Measurements from ENCODE around the gene AHCTF1.
"Not testable (repeated sequence)": the region's sequence is repeated elsewhere in the genome, so short reads cannot be mapped to it uniquely, and the experiment has no call there.

Gene AHCTF1

DNA sequence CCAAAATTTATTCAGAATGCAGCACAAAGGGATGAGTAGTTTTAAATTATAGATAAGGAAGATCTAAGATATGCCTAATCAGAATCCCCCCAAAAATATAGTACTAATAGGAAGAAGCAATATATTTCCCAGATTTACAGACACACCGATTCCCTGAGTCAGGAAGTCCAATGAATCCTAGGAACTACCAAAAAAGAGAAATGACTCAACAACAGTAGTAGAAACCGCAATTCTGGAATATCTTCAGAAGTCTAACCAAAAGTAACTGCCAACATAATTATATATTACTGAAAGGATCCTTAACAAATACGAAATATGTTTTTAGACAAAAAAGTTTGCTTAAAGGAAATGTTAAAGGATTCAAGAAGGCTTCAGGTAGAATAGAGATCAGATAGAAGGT is 10.3 kb downstream of the AHCTF1 start:
- DNase-seq: no peak

DNA sequence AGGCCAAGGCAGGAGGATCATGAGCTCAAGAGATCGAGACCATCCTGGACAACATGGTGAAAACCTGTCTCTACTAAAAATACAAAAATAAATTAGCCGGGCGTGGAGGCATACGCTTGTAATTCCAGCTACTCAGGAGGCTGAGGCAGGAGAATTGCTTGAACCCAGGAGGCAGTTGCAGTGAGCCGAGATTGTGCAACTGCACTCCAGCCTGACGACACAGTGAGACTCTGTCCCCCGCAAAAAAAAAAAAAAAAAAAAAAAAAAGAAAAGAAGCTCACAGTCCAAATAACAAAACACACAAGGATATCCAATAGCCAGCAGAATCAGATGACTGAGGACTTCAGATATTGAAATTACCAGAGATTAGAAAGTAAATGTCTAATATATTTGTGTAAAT is 11.8 kb downstream of the AHCTF1 start:
- DNase-seq: no peak

DNA sequence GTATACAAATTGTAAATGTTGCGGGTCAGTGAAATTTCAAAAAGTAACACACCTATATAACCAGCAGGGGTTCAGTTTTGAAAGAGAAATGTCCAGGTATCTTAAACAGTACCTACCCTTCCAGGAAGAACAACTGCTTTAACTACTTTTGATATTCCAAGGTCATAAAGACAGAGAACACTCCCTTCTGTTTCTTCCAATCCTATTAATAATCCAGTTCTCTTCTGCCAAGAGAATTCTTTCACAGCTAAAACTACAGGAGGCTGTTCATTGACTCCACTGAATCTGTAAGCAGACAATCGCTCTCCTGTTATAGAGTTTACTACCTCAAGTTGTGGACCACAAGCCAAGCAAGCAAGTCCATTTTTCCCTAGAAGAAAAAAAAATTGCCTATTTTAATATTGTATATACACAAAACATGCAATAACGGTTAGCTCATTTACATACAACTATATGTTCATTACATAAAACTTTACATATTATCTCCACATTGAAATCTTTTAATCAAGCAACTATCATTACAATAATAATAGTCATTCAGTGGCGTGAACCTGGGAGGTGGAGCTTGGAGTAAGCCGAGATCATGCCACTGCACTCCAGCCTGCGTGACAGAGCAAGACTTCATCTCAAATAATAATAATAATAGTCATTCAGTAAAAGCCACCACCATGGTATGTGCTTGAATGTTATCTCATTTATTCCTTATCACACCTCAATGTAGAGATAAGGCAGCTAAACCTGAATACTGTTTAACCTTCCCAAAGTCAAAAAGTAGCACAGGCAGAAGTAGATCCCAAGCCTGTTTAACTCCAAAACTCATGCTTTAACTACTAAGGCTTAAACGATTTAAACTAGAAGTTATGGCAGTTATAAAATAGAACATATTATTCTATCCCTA is 15.5 kb downstream of the AHCTF1 start:
- not testable (repeated sequence) for DNase-seq

DNA sequence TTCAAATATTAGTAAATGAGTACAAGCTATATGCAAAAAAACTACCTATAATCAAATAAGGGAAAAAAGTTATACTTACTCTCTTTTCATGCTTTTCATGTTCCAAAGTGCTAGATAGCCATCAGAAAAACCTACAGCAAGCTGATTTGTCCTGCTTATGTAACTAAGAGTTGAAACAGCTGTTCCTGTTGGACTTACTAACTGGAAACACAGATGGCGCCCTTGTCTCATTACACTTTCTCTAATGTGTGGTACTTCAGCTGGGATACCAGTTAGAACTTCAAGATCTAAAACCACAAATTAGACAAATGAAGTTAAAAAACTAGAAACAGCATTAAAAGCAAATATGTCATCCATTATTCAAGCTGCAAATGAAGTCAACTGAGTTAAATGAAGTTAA is 24.3 kb downstream of the AHCTF1 start:
- DNase-seq: peak; percentile 47

DNA sequence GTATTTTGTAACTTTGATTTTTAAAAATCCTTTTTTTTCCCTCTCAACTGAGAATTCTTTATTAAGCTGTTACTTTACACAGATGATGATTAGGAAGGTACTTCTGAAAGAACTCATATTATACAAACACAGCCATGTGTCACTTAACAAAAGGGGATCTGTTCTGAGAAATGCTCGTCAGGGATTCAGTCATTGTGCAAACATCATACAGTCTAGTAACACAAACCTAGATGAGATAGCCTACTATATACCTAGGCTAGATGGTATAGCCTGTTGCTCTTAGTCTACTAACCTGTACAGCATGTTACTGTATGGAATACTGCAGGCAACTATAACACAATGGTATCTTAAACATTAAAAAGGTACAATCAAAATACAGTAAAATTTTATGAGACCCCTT is 24.9 kb downstream of the AHCTF1 start:
- DNase-seq: no peak

DNA sequence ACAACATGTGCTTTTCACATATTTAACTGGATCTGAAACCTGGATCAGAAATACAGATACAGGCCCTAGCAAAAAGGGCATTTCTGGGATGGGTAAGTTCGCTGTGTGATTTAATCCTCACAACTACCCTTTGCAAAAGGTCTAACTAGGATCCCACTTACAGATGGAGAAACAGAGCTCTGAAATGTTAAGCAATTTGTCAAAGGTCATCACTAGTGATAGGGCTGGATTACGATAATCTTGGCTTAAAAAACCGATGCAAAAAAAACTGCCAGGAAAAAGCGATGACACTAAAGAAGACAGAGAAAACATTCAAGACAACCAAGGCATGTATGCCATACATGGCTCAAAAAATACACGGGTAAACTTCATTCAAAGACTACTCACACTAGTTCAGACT is 29.9 kb downstream of the AHCTF1 start:
- DNase-seq: no peak

DNA sequence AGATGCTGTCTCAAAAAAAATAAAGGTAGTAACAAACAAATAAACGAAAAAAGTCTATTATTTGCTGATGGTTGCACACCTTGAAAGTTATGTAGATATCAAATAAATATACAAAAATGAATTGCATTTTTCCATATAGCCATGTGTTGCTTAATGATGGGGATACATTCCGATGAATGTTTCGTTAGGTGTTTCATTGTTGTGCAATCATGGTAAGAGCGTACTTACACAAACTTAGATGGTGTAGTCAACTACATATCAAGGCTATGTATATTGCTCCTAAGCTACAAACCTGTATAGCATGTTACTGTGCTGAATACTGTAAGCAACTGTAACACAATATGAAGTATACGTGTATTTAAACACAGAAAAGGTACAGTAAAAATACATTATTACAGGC is 34.4 kb downstream of the AHCTF1 start:
- DNase-seq: no peak

DNA sequence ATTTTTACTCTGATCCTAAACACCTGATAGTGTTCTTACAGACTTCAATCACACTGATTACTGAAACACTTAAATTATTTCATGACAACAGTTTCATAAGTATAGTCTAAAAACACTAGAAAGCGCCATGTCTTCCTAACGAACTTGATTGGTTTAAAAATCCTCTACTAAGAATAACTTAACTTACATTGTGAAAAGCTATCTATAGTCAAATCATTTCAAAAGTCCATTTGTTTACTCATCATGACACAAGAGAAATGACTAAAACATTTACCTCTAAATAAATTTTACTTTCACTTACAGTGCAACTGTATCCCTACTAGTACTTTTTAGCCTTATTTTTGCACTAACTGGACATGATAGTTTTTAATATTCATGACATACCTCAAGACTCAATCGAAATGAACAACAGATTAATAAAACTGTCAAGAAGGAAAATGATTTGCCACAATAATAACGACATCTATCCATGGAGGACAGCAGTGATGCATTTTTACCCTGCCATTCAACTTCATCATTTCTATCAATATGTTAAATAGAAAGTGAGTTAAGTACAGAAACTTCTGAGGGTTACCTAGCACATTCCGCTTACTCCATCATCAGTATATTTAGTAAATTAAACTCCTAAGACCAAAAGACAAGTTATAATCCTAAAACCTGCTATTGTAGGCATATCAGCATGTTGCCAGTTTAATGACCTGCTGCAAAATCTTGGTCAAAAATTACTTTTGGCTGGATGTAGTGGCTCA is 38.4 kb downstream of the AHCTF1 start:
- DNase-seq: no peak

DNA sequence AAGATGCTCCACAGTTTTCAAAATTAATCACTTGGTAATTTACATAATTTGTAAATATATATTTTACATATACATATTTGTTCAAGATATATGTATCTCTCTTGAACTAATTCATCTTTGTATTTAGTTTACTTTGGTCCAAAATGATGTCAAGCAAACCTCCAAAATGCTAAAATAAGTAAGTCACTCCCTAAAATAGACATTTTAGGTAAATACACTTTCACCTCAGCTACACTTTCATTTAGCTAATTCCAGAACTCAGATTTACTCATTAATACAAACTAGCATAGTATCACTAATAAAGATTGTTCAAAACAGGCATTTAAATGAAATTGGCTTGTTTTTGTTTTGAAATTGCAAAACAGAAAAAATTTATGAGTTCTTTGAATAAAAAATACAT is 40.6 kb downstream of the AHCTF1 start:
- DNase-seq: no peak

DNA sequence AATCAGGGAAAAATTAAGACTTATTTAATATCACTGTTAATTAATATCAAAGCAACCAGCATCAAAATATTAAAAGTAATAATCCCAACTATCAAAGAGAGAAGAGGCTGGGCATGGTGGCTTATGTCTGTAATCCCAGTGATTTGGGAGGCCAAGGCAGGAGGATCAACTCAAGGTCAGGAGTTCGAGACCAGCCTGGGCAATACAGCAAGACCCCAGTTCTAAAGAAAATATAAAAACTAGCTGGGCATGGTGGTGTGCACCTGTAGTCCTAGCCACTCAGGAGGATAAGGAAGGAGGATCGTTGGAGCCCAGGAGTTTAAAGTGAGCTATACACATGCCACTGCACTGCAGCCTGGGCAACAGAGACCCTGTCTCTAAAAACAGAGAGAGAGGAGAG is 43.2 kb downstream of the AHCTF1 start:
- no peak for DNase-seq

DNA sequence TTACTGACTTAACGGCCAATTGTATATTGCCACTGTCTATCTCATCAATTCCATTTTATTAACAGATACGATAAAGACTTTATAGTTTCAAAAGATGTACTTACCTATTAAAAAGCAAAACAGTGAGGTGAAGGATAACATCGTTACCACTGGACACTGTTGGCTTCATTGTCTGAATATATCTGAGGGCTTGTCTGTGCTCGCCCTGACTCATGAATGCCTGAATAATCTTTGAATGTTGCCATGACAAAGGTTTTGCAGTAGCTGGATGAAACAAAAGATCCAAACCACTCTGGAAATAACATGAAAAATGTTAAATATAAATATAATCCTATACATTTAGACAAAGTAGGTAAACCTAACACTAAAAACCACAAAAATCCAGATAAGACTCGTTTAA is 46.4 kb downstream of the AHCTF1 start:
- DNase-seq: not testable (repeated sequence)

DNA sequence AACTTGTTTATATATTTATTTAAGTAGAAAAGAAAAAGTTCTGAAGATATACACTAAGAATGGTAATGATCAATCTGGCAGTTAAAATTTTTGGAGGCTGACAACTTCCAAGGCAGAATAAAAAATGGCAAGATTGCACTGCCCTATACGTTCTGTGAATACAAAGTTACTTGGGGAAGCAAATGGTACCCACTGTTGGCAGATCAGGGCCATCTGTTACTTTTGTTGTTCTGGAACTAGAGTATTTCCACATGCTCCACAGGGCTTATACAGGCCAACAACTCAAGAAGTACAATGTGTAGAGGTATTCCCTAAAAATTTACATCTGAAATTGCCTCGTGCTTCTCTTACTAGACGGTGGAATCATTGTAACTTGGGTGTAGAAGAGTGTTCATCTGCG is 53.2 kb downstream of the AHCTF1 start:
- no peak for DNase-seq

DNA sequence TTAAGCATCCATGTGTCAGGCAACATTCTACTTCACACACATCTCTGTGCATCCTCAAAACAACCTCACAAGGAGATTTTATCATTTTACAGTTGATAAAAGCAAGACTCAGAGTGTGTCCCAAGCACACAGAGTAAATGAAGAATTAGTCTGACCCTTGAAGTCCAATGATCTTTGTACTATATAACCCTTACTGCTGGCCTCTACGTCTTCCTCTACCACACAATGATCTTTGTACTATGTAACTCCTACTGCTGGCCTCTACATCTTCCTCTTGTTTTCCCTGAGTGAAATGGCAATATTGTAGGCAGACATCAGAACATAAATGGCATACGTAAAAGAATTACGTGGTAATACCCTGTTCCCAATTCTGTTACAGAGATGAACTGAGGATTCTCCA is 55.3 kb downstream of the AHCTF1 start:
- DNase-seq: no peak

DNA sequence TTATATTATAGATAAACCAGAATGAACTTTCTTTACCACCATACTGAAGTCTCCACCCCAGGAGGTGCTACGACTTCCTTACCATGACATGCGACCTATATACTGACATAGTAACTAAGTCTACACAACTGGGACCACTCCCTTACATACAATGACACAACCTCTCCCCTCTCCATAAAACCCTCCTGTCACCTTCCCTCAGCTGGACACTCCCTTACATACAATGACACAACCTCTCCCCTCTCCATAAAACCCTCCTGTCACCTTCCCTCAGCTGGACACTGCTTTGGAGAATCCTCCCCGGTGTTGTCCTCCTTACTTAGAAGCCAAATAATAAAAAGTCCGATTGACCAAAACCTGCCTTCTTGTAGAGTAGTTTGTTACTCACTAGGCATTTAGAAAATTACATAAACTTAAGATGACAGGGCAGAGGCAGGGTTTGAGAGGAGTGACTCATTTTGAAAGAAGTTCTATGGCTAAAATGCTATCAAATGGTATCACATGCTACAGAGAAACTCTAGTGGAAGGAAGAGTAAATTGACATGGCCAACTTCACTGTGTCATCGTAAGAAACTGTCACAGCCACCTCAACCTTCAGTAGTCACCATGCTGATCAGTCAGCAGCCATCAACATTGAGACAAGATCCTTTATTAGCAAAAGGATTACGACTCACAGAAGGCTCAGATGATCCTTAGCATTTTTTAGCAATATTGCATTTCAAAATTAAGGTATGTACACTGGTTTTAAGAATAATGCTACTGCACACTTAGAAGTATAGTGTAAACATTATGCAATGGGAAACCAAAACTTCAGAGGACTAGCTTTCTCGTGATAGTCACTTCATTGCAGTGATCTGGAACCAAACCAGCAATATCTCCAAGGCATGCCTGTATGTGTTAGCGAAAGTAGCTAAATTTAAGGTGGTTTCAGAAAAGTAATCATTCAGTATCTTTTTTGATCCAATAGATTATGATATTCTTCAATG is 56.4 kb downstream of the AHCTF1 start:
- DNase-seq: no peak

DNA sequence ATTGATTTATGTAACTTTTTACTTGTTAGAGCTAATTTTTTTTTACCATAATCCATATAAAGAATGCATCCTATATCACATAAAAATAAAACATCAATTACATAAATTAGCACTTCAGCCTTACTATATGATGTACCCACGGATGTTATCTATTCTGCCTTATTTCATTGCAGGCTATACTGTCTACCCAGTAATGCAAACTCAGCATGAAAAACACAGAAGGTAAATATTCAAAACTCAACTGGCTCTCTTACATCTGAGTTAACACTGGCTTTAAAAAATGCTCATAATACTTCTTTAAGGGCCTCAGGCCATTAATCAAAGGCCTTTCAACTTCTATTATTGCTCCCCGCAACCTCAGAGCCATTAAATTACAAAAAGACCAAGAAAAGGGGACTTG is 65.8 kb downstream of the AHCTF1 start:
- no peak for DNase-seq

DNA sequence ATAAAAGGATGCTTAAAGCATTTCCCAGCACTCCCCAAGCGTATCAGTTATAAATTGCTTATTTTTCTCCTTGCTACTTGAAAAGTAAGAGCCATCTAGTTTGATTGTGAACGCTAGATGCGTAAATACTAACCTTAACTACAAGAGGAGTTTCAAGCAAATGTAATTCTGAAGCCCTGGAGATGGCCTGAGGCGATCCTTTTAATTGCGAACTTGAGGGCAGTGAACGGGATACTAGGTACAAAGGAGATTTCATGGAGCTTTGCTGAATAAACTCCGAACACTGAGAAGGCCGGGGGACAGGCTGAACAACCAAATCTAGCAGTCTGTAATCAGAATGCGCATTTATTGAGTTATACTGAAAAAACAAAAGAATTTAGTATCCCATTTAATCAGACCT is 68.0 kb downstream of the AHCTF1 start:
- not testable (repeated sequence) for DNase-seq

DNA sequence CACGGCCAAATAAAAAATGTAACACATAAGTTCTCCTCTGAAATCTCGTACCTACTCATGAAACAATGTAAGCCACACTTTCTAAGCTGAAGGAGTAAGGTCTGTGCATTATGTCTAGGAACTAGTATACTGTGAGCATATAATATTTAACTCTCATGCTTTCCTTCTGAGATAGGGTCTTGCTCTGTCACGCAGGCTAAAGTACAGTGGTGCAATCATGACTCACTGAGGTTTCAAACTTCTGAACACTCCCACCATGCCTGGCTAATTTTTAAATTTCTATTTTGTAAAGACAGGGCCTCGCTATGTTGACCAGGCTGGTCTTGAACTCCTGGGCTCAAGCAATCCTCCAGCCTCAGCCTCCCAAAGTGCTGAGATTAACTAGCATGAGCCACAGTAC is 71.3 kb downstream of the AHCTF1 start:
- DNase-seq: no peak

DNA sequence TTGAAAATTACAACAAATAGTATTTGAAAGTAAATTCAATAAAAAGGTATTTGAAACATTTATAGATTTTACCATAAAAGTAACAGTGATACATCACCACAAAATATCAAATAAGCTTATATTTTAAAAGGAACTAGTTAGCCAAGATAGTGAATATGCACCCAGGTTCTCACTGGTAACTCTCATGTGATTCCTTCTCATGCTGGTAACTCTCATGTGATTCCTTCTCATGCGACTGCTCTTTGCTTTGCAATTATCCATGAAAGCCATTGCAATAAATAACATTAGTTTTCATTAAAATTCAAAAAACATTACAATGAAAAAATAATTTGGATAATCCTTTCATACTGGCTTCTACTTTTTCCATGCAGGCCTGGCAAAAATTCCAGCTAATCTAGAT is 75.4 kb downstream of the AHCTF1 start:
- DNase-seq: no peak

DNA sequence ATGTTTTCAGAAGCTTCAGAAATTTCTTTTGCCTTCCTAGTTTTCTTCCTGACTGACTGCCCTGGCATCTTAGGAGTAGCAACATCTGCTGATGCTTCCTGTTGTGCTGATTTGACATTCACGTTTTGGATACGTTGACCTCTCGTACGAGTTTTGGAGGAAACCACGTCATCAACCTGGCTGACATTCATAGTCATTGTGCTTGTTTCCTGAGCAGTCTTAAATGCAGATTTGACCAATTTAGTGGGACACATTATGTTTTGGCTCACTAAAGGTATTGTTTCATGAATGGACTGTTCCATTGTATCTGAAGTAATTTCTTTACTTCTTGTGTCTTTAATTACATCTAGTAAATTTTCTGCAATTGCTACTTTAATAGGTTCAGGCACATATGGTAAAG is 81.1 kb downstream of the AHCTF1 start:
- DNase-seq: not testable (repeated sequence)

DNA sequence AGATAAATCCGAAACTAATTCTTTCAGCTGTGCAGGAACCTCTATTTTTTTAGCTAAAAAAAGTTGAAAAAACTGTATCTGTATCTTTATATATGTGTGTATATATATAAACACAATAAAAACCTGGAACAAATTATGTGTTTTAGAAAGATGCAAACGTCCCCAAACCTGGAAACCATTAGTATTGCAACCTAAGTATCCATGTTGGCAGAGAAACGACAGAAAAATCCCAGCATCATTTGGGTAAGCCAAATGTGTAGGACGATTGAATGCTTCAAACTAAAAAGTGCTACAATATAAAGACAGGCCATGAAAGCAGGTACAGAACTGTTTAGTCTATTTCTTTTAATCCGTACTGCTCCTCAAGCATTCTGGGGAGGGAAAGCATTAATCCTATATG is 87.9 kb downstream of the AHCTF1 start:
- DNase-seq: no peak

DNA sequence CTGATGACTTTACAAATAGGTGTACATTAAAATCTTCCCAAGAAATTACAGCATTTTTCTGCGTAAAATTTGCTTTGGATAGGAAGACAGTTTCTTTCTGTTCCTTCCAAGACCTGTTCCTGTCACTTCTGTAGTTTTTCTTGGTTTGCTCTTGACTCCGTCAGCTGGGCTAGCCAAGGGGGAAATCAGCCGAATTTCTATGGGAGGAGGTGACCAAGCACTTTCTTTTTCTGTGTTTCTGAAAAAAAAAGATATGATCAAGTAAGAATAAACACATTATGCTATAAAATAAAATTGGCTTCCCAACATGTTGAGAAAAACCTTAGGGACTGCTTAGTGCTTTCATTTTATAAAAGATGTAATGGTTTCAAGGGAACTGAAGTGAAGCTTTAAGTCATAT is 91.0 kb downstream of the AHCTF1 start:
- not testable (repeated sequence) for DNase-seq

DNA sequence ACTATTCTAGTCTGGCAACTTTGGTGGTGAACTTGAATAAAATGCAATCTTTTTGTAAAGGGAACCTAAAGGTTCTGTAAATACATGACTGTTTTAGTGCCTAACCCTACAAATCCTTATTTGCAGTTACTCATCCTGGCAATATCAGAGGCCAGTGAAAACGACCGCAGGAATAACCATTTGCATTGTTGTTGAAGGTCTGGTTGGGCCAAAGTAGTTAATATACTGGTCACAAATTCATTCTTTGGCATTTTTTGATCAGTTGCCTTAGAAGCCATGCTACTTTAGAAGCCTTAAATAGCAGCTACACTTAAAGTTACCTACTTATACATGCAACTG is 93.7 kb downstream of the AHCTF1 start:
- no peak for DNase-seq

DNA sequence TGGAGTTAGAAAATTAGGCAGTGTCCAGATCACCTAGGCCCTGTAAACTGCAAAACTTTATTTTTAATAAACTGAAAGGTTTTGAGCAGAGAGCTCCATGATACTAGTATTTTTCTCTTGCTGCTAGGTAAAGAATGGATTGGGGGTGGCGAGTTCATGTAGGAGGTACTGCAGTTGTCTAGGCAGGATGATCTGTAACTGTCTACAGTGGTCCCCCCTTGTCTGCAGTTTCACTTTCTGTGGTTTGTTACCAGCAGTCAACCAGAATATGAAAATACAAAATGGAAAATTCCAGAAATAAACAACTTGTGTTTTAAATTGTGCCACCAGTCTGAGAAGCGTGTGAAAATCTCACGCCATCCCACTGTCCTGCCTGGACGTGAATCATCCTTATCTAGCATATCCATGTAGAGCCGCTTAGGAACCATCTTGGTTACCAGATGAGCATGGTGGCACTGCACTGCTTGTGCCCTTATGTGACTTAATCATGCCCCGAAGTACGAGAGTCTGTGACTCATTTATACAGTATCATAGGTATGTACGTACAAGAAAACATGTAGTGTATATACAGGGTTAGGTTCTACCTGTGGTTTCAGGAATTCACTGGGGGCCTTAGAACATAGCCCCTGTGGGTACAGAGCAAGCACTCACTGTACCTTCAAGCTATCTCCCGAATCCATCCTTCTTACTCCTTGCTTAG is 94.2 kb downstream of the AHCTF1 start:
- DNase-seq: no peak
